Right hindlimb (tissue), 1 donor: Measurements from ENCODE around the gene SLC1A2.

Experiments used
- DNase-seq: peaks from one replicate; pipeline ENCODE4 v3.0.0-alpha.2; 2018

The SLC1A2 gene

DNA sequence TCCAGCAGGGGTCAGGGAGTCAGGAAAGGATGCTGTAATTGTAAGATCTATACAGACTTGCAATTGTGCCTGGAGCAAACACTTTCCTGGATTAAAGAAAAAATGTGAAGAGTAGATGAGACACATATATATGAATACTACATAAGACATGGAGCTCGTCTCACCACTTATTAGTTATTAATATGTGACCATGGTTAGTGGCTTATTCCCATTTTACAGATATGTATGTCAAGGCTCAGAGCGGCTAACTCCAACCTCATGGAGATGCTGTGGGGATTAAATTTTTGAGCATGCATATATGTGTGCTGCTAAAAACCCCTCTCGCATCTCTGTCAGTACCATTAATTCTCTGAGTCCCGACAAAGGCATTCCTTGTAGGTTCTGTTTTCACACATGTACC is 125.7 kb downstream of the SLC1A2 start:
- DNase-seq: no peak

- DNase-seq: no peak
Observed at GRCh38 chr11:35293035-35293434, 126.3 kb downstream of the SLC1A2 start.

GRCh38 chr11:35292279-35292678 is 127.1 kb downstream of the SLC1A2 start:
- DNase-seq: peak; percentile 34

DNA sequence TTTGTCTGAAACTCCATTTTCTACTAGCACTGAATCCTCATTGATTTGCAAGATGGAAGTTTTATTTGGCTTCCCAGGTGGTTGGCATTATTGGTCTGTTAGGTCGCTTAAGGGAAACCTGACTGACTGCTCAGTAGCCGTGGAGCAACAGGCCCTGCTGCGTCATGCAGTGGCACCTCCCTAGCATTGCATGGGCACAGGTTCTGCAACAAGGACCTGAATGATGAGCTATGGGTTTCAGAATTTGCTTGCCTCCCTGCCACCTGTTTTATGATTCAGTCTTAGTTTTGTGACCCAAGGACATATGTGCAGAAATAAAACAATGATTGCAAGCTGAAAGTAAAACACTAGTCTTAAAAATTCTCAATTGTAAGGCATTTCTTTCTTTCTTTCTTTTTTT is 128.5 kb downstream of the SLC1A2 start:
- no peak for DNase-seq

GRCh38 chr11:35289821-35290220 is 129.5 kb downstream of the SLC1A2 start:
- DNase-seq: no peak

DNA sequence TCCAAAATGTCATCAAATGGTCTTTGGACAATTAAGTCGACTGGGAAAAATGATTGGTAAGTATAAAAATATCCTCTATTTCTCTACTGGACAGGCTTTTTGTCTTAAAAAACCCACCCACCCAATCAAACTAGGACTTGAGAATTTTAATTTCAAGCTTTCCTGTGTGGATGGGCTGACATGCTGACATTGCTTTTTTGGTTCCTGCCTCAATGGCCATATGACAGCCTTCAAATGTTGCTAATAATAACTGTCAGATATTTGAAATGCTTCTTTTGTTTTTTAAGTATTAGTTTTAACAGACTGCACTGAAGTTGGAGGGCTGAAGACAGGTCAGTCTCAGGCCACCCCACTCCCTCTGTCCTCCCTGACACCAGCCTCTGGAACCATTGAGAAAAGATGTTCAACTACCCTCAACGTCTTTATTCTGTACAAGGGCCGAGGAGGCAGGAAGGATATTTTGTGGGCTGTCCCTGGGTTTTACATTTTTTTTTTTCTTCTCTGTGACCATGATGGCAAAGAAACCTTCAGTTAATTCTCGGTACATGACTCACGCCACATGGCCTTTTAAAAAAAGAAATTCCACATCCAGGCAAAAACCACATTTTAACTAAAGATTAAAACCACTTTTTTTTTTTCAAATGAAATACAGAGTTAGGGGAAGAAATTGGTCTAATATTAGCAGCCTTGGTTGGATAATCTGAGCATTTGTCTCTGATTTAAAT is 130.4 kb downstream of the SLC1A2 start:
- DNase-seq: no peak

DNA sequence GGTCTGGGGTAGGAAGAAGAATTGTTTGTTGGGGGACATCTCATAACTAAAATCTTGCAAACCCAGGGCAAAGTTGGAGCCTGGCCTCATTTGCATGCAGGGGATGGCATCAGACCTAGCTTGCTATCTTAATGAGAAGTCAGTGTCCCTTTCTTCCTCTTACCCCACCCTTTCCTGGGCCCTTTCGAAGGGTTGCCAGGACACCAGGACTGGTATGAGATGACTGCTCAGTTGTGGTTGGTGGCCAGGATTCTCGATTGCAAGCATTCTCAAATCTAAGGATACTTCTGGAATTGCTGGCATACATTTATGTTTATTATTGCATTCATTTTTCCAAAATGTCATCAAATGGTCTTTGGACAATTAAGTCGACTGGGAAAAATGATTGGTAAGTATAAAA is 131.0 kb downstream of the SLC1A2 start:
- DNase-seq: no peak

DNA sequence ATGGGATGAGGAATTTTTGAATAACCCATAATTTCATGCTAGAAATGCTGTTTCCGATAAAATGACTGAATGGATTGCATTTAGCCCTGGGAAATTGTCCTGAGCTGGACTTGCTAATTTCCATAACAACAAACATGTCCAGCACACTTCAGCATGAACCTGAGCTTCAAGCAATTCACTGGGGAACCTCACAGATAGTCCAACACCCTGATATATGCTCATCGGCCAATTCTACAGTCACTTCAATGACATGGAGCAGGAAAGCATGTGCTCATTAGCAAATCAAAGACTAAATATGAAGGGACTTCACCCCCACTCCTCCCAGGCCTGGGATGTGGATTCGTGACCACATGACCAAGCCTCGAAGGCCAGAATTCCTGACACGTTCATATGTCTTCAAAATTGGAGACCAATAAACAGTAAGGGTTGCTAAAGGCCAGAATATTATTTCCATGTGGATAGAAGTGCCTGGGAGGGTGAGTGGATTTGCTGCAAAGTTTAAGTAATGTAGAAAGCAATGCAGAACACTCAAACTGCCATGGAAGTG is 131.9 kb downstream of the SLC1A2 start:
- no peak for DNase-seq

DNA sequence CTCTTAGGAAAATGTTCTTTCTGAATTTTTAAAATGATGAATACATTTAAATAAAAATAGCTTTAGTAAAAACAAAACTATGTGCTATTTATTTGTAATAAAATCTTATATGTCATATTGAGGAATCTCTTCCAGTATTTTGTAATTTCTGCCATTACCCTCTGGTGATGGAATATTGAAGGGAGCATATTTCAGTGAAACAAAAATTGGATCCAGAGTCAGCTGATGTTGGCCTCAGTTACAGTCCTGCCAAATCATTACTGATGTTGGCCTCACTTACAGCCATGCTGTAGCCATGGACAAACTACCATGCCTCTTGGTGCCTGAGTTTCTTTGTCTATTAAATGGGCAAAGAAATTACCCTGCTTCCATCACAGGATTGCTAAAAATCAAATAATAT is 133.2 kb downstream of the SLC1A2 start:
- DNase-seq: no peak

GRCh38 chr11:35285471-35285870 is 133.9 kb downstream of the SLC1A2 start:
- DNase-seq: no peak

GRCh38 chr11:35282221-35282882 is 137.0 kb downstream of the SLC1A2 start:
- DNase-seq: no peak

DNA sequence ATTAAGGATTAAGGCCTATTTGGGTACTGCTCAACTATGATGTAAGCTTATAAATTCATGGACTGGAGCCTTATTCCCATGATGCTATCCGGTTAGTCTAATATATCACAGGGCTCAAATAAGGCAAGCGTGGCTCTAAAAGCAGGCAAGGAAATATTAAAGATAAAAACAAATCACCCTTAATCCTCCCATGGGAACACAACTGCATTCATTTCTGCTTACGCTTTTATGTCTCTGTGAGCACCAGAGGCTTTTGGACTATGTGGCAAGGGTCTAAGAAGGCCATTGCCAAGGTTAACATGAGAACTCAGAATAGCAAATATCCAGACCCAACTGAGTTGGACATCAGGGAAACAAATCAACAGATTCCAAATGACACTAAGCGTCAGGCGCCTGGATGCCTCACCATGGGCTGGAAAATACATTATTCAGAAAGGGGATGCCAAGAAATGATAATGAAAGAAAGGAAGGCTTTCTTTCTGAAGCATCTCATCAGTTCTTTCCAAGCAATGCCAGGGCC is 138.1 kb downstream of the SLC1A2 start:
- DNase-seq: peak; percentile 54

DNA sequence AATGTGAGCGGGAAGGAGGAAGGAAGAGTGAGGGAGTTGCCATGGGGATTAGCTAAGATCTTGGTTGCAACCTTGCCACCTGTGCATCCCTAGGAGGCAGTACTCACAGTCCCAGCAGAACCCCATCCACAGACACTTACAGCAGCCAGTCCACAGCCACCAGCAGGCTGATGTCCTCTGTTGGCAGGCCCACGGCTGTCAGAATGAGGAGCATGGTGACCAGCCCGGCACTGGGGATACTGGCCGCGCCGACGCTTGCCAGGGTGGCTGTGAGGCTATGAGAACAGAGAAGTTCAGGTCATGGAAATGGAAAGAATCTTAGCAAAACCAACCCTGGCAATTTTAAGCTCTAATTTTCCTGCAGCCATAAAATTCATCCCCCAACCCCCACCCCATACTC is 138.6 kb downstream of the SLC1A2 start:
- DNase-seq: peak; percentile 22

DNA sequence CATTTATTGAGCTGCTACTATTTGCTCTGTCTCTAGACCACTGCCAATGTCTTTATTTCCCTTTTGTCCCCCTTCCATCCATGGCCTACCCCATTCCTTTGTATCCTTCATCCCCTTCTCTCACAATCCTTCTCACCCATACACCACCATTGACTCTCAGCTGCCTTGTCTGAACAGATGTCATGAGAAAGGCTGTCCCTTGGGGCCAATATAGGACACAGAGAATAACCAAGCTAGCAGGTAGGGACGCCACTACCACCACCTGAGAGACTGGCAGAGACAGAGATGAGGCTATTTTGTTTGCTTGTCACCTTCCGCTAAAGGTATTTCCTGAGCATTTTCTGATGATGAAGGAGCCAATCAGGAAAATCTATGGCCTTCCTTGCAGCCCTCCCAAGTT is 141.5 kb downstream of the SLC1A2 start:
- DNase-seq: no peak

- no peak for DNase-seq
Observed at GRCh38 chr11:35276396-35277145, 142.8 kb downstream of the SLC1A2 start.

DNA sequence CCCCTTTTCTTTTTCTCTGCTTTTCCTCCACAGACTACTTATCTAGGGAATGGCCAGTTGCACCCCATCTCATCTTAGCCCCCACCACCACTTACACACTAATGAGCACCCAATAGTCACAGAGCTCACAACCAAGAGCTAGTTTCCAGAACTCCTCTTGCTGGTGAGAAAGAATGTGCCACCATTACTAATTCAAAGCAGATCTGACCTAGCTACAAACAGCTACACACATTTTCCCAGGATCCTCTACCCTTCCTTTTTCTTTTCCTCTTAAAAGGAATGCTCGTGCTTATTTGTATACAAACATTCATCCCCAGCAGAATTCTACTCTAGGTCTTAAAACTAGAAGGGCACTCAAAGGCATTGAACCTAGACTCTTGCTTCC is 143.6 kb downstream of the SLC1A2 start:
- DNase-seq: no peak

DNA sequence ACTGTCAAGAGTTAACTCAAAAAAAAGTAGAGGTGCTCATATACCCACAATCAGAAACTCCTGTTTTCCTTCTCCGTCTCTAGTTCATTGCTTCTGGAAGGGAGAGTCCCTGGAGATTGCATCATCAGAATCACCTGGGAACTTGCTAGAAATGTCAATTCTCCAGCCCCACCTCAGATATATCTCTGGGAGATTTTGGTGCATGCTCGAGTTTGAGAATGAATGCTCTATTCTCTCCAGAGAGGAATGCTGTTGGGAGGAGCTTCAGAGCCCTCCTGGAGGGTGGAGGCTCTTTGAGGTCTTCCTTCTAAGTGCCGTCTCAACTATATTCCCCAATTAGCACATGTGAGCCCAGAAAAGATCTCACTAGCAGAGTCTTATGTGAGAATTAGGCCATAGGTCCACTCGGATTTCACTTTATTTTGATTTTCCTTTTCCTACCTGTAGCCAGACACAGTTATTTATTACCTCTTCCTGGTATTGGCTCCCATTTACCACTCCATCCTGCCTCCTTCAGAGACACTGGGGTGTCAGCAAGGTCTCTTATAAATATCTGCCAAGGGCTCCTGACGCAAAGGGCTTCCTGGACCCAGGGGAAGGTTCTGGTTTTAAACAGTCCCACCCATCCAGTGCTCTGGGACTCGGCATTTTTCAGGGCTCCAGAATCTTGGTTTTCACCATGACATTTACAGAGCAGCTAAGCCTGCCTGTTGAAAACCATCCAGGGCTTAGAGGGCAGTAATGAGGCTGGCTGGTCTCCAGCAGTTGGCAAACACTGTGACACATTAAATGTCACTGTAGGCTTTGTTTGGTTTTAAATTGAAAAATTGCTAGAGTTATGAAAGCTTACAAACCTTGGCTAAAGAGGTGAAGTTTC is 144.2 kb downstream of the SLC1A2 start:
- peak; percentile 23 for DNase-seq

DNA sequence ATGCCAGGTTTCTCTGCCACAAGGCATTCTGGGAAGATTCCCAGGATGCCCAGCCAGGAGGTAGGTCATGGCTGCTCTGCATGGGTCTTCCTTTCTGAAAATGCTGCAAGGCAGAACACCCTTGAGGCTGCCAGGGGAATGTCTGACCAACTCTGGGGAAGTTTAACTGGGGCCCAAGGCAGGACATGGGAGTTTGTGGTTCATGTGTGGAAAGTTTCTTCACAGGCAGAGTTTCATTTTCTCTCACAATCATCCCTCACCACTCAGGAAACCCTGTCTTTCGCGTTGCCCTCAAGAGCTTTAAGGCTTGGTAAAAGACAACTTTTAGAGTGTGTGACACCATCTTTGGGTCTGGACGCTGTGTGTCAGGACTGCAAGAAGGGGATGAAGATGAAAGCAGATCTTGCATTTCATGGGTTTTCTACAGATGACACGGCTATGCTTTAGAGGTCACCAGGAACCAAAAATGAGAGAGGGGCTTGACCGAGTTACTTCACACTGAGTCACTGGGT is 146.9 kb downstream of the SLC1A2 start:
- DNase-seq: no peak

DNA sequence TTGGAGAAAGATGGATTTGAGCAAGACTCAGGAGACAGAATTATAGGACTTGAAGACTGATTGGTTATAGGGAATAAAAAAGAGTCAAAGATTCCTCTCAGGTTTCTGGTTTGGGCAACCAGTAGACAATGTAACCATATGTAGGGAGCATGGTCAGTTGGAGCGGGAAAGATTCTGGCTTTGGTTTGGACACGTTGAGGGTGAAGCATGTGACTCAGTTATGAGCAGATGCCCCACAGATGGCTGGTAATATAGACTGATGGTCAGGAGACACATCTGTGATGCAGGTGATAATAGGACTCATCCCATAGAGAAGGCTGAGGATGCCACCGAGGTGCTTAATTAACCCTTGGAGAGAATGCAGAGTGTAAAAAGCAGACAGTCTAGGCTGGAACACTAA is 148.3 kb downstream of the SLC1A2 start:
- DNase-seq: no peak

DNA sequence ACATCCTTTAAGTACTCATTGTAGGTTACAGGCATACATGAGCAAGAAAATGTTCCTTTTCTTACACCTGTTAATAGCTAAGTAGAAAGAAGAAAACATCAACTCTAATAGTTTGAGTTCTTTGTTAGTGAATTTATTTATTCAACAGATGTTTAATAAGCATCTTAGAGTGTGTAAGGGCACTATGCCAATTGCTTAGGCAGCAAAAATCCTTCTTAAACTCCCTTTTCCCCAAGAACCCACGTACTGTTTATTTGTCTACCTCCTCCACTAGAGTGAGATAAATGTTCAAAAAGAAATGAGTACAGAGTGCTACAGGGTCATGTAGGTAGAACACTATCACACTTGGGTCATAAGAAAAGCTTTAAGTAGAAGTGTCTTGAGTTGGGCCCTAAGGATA is 149.0 kb downstream of the SLC1A2 start:
- DNase-seq: no peak

DNA sequence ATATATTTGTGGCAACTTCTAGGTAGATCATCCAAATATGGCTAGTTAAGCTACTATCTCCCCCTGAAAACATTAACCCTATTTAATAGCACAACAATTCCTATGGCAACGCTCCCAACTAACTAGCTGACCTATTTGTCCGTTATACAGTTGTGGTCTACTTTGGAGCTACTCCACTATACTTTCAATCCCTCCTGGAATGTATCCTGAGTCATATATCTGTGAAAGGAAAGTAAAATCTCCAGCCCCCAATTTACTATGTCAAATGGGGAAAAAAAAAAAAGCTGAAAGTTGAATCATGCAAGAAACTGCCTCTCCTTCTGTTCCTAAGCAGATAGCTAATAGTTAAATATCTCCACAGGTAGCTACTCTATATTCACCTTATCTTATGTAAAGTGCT is 151.9 kb downstream of the SLC1A2 start:
- no peak for DNase-seq

- no peak for DNase-seq
Observed at GRCh38 chr11:35265755-35266454, 153.5 kb downstream of the SLC1A2 start.
